A375 (cell line): ENCODE results near the gene ZNRF3. TPM values are rescaled to one million over a fixed set of nuclear protein-coding genes. Genes with fewer than 3 reads are reported as not detected.

Source experiments
- small RNA-seq: library from RNA; depleted of rRNA; stranded (forward); fragments of <200 nt; gene quantifications from one replicate; pipeline ENCODE3, GENCODE V24; 2014
- total RNA-seq: library from RNA; depleted of rRNA; stranded (reverse); fragments of >200 nt; shearing (Covaris generic); gene quantifications from 2 replicates; pipeline ENCODE4 v1.2.3, GENCODE V29; 2014; rRNA removed

ZNRF3 gene
- total RNA-seq: 4.1 and 4.8 TPM in 2 replicates

GRCh38 chr22:28882878-28883656, at the start of gene ZNRF3:
ZNRF3 (plus strand) TSS chr22:28883572; CDS start chr22:28883767, 195 bp downstream.

GRCh38 chr22:29061773-29062172, 178.4 kb downstream of the ZNRF3 start, which contains the start of gene C22orf31:
C22orf31 (minus strand) TSS chr22:29061831; CDS start chr22:29061792, 39 bp downstream.

GRCh38 chr22:29072979-29073617, 189.7 kb downstream of the ZNRF3 start, which contains the start of gene KREMEN1:
KREMEN1 (plus strand) TSS chr22:29073035; CDS start chr22:29073131, 96 bp downstream.

Small RNA genes within 50 kb of the gene (small RNA-seq; reads per million reads assigned to genes)
- not detected for gene Z93930.1

Other genes with a start within 250 kb of the ZNRF3 start
- 3.2 and 5.3 TPM in 2 replicates for gene TTC28, start 203.7 kb upstream of the ZNRF3 start, total RNA-seq
- gene CHEK2, start 141.8 kb upstream of the ZNRF3 start, total RNA-seq: 12.0 and 16.2 TPM in 2 replicates
- 8.4 and 11.6 TPM in 2 replicates for gene HSCB, start 141.5 kb upstream of the ZNRF3 start, total RNA-seq
- gene CCDC117, start 110.9 kb upstream of the ZNRF3 start, total RNA-seq: 8.2 and 8.5 TPM in 2 replicates
- gene XBP1, start 83.0 kb upstream of the ZNRF3 start, total RNA-seq: 162 and 229 TPM in 2 replicates
- gene C22orf31, start 178.3 kb downstream of the ZNRF3 start, total RNA-seq: not detected in 2 replicates
- gene KREMEN1, start 189.5 kb downstream of the ZNRF3 start, total RNA-seq: 1.6 and 1.7 TPM in 2 replicates